VCaP (cell line): Measurements from ENCODE around the gene KAT8.

Experiments used
- H3K27ac ChIP-seq: fragments of 450-650 bp; 2 replicates; pipeline ENCODE4 v1.5.1; 2017
- CTCF ChIP-seq: fragments of 450-650 bp; conservative IDR thresholded peaks from 2 replicates; pipeline ENCODE4 v1.5.1; 2017; ENCODE audit warnings: mild to moderate bottlenecking, moderate library complexity

KAT8 gene

GRCh38 chr16:31084584-31085302 lies 32.7 kb upstream of the KAT8 start:
- H3K27ac ChIP-seq, result no peak overlapping the region
- no peak for TF ChIP-seq CTCF

GRCh38 chr16:31085411-31085810 lies 32.1 kb upstream of the KAT8 start:
- no peak overlapping the region for H3K27ac ChIP-seq
- no peak for TF ChIP-seq CTCF

- TF ChIP-seq CTCF, result no peak
- no peak overlapping the region for H3K27ac ChIP-seq
Measured at GRCh38 chr16:31085873-31086628, 31.4 kb upstream of the KAT8 start.

- H3K27ac ChIP-seq, result no peak overlapping the region
- no peak for TF ChIP-seq CTCF
Measured at GRCh38 chr16:31086629-31086906, 30.9 kb upstream of the KAT8 start.

- no peak overlapping the region for H3K27ac ChIP-seq
- no peak for TF ChIP-seq CTCF
Measured at GRCh38 chr16:31087481-31087880, 30.0 kb upstream of the KAT8 start.

GRCh38 chr16:31087971-31088370 lies 29.5 kb upstream of the KAT8 start:
- no peak for TF ChIP-seq CTCF
- no peak overlapping the region for H3K27ac ChIP-seq

GRCh38 chr16:31088459-31089183 lies 28.8 kb upstream of the KAT8 start, which contains the start of gene PRSS53:
PRSS53 (minus strand) TSS chr16:31088943; CDS start chr16:31088809, 134 bp downstream.
- no peak within 1 kb of the TSS for H3K27ac ChIP-seq
- TF ChIP-seq CTCF, result no peak
